ENCODE results near the gene WFDC11. TPM values are rescaled to one million over a fixed set of nuclear protein-coding genes. Genes with fewer than 3 reads are reported as not detected.
A peak's percentile ranks its signal among the peaks of the same experiment; 100 is the strongest.
"Not testable (repeated sequence)": the region's sequence is repeated elsewhere in the genome, so short reads cannot be mapped to it uniquely, and the experiment has no call there.

WFDC11 gene
- polyA plus RNA-seq (ENCODE audit: insufficient read length) = not detected

- DNase-seq (ENCODE audit: low read depth) = no peak
Observed at GRCh38 chr20:45670139-45670538, at the start of gene WFDC11. WFDC11 (minus strand) TSS chr20:45670239; CDS start chr20:45650600, 19,639 bp downstream.

DNA sequence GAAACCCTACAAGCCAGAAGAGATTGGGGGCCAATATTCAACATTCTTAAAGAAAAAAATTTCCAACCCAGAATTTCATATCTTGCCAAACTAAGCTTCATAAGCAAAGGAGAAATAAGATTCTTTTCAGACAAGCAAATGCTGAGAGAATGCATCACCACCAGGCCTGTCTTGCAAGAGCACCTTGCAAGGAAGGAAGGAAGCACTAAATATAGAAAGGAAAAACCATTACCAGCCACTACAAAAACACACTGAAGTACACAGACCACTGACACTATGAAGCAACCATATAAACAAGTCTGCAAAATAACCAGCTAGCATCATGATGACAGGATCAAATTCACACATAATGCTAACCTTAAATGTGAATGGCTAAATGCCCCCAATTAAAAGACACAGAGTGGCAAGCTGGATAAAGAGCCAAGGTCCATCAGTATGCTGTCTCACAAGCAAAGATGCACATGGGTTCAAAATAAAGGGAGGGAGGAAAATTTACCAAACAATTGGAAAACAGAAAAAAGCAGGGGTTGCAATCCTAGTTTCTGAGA is 46.2 kb upstream of the WFDC11 start:
- not testable (repeated sequence) for DNase-seq (ENCODE audit: low read depth)

DNA sequence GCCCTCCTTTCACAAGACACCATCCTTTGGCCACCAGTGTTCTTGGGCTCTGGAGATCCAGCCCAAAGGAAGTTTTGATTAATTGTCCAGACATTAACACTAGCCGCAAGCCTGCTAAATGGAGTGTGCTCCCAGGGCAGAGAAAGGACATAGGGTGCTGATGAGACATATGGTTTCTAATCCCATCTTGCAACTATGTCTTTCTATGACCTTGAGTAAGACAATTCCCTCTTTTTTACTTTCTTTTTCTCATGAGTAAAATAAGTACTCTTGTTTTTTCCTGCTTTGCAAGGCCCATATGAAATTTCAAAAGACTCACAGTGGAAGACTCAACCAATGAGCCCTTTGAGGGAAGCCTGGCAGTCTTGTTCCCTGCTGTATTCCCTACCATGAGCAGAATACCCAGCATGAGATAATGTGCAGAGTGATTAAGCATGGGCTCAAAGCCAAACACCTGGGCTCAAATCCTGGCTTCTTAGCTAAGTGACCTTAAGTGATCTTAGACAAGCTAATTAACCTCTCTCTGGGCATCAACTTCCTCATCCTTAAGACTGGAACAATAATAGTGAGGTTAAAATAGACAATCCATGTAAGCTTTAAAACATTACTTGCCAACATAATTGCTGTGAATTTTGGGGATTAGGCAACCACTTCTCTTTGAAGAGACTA is 35.1 kb upstream of the WFDC11 start, which contains the start of gene WFDC10B:
WFDC10B (minus strand) TSS at position 51 of the 669 bp plus-strand sequence. CDS start 19,027 bp downstream, outside the sequence.
- DNase-seq (ENCODE audit: low read depth) = no peak

GRCh38 chr20:45701873-45702272 is 31.8 kb upstream of the WFDC11 start, which contains the start of gene WFDC13:
WFDC13 (plus strand) TSS chr20:45702038; CDS start chr20:45702124, 86 bp downstream.
- DNase-seq (ENCODE audit: low read depth) = no peak

DNA sequence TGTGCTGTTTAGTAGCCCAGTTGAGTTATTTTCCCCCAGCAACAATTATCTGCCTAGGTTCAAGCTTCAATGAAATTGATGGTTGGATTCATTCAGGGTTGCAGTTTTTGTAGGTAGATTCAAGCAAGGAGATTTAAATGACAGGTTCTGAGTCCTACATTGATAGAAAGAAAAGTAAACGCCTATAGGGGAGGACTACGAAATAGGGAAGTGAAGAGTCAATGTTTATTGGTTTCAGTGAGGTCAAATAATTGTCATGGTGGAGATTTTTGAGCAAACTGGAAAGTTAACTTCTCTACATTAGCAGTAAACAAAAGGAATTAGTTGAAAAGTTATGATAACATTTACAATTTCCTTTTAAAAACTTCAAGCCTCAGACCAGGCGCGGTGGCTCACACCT is 31.1 kb upstream of the WFDC11 start:
- DNase-seq (ENCODE audit: low read depth) = no peak

GRCh38 chr20:45695496-45695895 is 25.5 kb upstream of the WFDC11 start:
- DNase-seq (ENCODE audit: low read depth) = no peak

DNA sequence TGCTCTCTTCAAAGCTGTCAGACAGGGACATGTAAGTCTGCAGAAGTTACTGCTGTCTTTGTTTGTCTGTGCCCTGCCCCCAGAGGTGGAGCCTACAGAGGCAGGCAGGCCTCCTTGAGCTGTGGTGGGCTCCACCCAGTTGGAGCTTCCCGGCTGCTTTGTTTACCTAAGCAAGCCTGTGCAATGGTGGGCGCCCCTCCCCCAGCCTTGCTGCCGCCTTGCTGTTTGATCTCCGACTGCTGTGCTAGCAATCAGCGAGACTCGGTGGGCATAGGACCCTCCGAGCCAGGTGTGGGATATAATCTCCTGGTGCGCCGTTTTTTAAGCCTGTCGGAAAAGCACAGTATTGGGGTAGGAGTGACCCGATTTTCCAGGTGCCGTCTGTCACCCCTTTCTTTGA is 23.3 kb upstream of the WFDC11 start:
- DNase-seq (ENCODE audit: low read depth) = not testable (repeated sequence)

DNA sequence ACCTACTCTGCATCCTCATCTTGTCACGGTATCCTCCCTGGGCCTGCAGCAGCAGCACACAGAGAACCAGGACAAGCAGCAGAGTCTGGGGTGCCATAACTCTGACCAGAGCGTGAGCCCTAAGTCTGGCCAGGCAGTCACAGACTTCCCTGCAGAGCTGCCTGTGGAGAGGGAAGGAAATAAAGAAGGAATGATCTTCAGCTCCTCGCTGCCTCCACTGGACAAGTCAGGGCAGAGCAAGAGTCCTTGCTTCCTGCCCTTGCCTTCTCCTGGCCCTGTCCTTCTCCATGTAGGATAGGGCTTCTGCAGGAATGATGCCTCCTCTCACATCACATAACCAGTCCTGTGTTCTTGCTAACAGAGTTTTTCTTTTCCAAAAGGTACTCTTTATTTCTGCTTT is 15.9 kb upstream of the WFDC11 start:
- DNase-seq (ENCODE audit: low read depth) = no peak

DNA sequence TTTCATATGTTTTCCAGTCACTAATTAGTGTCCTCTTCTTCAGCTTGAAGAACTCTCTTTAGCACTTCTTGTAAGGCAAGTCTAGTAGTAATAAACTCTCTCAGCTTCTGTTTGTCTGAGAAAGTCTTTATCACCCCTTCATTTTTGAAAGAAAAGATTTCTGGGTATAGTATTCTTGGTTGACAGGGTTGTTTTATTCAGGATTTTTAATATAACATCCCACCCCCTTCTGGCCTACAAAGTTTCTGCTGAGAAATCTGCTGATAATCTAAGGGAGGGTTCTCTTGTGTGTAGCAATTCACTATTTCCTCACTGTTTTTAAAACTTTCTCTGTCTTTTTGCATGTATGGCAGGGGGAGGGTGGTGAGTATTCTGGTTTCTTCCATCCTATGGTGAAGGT is 9.6 kb upstream of the WFDC11 start:
- no peak for DNase-seq (ENCODE audit: low read depth)

- DNase-seq (ENCODE audit: low read depth) = no peak
Observed at GRCh38 chr20:45672765-45673164, 2.7 kb upstream of the WFDC11 start.

GRCh38 chr20:45657038-45657437 is 13.0 kb downstream of the WFDC11 start:
- not testable (repeated sequence) for DNase-seq (ENCODE audit: low read depth)

DNA sequence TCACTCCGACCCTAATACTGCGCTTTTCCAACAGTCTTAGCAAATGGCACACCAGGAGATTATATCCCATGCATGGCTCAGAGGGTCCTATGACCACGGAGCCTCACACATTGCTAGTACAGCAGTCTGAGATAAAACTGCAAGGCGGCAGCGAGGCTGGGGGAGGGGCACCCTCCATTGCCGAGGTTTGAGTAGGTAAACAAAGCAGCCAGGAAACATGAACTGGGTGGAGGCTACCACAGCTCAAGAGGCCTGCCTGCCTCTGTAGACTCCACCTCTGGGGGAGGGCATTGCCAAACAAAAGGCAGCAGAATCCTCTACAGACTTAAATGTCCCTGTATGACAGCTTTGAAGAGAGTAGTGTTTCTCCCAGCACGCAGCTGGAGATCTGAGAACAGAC is 18.3 kb downstream of the WFDC11 start:
- DNase-seq (ENCODE audit: low read depth) = not testable (repeated sequence)

GRCh38 chr20:45649312-45649863 is 20.7 kb downstream of the WFDC11 start:
- no peak for DNase-seq (ENCODE audit: low read depth)

- DNase-seq (ENCODE audit: low read depth) = no peak
Observed at GRCh38 chr20:45647441-45648050, 22.5 kb downstream of the WFDC11 start.

DNA sequence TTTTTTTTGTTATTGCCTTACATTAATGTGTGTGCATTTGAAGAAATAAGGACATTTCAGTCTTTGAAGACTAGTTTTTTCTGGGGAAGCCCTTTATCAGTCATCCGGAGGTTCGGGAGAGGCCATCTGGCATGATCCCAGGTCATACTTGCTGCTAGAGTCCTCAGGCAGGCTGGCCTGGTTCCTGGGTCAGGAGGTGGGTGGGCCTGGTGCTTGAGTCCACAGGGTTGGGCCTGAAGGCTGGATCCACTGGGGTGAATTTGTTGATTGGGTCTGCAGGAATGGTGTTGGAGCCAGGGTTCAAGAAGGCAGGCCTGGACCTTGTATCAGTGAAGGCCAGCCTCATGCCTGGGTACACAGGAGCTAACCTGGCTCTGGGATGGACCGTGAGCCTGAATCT is 23.2 kb downstream of the WFDC11 start:
- DNase-seq (ENCODE audit: low read depth) = no peak

- not testable (repeated sequence) for DNase-seq (ENCODE audit: low read depth)
Observed at GRCh38 chr20:45645869-45646268, 24.2 kb downstream of the WFDC11 start.

DNA sequence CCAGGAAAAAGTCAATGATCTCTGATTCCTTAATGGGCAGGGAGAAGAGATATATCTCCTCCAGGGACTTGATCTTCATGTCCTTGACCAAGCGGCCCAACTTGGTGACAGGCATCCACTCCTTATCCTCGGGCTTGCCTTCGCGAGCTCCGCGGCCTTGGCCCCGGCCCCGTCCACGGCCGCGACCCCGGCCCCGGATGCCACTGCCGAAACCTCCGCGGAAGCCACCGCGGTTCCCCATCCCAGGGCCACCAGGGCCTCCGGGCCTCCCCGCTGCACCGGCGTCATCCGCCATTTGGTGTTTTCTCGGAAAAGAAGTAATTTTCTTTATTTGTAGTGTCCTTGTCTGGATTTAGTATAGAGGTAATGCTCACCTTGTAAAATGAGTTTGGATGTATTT is 29.0 kb downstream of the WFDC11 start:
- DNase-seq (ENCODE audit: low read depth) = not testable (repeated sequence)

DNA sequence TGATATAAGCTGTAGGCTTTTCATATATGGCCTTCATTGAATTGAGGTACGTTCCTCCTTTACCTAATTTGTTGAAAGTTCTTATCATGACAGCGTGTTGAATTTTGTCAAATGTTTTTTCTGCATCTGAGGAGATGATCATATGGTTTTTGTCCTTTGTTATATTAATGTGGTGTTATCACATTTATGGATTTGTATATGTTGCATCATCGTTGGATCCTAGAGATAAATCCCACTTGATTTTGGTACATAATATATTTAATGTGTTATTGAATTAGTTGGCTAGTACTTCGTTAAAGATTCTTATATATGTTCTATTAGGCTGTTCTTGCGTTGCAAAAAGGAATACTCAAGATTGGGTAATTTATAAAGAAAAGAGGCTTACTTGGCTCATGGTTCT is 30.4 kb downstream of the WFDC11 start:
- DNase-seq (ENCODE audit: low read depth) = no peak

DNA sequence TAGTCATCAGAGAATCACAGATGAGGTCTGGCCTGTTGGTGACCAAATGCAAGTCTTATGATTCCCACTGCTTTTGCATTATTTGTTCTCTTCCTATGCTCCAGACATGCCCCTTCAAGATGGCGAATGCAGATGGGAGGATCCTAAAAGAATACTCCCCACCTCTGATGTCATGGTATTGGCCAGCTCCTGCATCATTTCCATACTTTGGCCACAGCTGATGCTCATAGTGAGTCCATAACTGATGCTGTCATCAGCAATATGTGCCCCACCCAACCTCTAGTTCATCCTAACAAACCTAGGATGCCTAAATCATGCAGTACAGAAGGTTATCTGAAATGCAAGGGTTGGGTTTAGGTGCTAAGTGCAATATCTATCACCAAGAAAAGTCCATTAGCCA is 33.5 kb downstream of the WFDC11 start:
- DNase-seq (ENCODE audit: low read depth) = no peak

DNA sequence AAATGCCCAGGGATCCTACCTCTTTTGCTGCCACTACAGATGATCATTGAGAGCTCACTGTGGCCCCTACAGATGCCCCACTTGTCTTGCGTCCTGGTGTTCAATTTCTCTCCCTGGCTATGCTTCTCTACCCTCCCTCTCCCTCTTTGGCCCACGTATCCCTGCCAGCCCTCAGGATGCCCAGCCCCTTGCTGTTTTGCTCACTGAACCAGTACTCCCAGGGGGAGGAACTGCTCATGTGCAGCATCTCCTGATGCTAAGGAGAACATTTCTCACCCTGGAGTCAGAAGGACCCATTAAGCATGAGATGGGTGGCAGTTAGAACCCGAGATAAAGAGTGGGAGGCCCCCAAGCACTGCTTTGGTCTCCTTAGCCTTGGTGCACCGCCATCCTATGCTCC is 38.9 kb downstream of the WFDC11 start, which contains the start of gene WFDC9:
WFDC9 (minus strand) TSS at position 101 of the 400 bp plus-strand sequence. CDS start 21,103 bp downstream, outside the sequence.
- DNase-seq (ENCODE audit: low read depth) = no peak

- no peak for DNase-seq (ENCODE audit: low read depth)
Observed at GRCh38 chr20:45630371-45630770, 39.7 kb downstream of the WFDC11 start.

DNA sequence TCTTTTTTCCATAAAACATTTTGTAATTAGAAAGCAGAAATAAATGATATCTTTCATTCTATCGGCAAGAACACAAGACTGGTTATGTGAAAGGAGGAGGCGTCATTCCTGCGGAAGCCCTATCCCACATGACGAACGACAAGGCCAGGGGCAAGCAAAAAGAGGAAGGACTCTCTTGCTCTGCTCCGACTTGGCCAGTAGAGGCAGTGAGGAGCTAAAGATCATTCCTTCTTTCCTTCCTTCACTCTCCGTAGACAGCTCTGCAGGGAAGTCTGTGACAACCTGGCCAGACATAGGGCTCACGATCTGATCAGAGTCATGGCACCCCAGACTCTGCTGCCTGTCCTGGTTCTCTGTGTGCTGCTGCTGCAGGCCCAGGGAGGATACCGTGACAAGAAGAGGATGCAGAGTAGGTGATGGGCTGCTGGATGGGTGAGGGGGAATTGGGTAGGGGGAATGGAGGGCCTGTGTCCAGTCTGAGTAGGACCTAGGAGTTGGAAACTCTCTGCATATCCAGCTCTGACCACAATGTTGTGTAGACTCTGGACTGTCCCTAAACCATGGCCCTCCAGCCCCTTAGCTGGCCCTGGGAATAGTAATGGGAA is 40.4 kb downstream of the WFDC11 start, which contains the start of gene WFDC10A:
WFDC10A (plus strand) TSS at position 244 of the 605 bp plus-strand sequence; CDS start at position 319, 75 bp downstream.
- DNase-seq (ENCODE audit: low read depth) = peak; percentile 2

All from forelimb muscle (tissue), 1 donor.